ENCODE data around the gene MAB21L3. TPM values are rescaled to one million over a fixed set of nuclear protein-coding genes. Genes with fewer than 3 reads are reported as not detected.

The MAB21L3 gene
- total RNA-seq, 2 experiments from 2014 or later, result not detected

- no peak for ATAC-seq (ENCODE audit: poor library complexity)
- POLR2A ChIA-PET, result no interaction called here
- Mint-ChIP-seq H3K4me3 (no peak overlapping the region), H3K27ac (peak overlapping the region; percentile 10), H3K4me1 (ENCODE audit: low read depth) (peaks cover 36% of the 10 kb centered on the region), H3K9me3 (no peaks in the 10 kb centered on the region), H3K36me3 (ENCODE audit: low read depth) (no peaks in the 10 kb centered on the region), H3K27me3 (peaks cover 7% of the 10 kb centered on the region)
- no peak for TF ChIP-seq CTCF (IDR thresholded peaks at IDR 0.05)
- no peak overlapping the region for H3K27ac ChIP-seq (ENCODE audit: low read depth in 1 of 2, low read length in 2 of 2)
- no peaks in the 10 kb centered on the region for H3K9me3 ChIP-seq (ENCODE audit: control insufficient read depth in 1 of 2, insufficient read depth in 1 of 2, low read length in 2 of 2)
- peaks cover 23% of the 10 kb centered on the region for H3K4me1 ChIP-seq (ENCODE audit: insufficient read depth, low read length)
- no peak for DNase-seq
- H3K27me3 ChIP-seq (ENCODE audit: control insufficient read depth in 1 of 2, insufficient read depth in 2 of 2, low read length in 2 of 2), result peaks cover 0 to 5% of the 10 kb centered on the region in 2 experiments
- CTCF ChIA-PET, result interaction anchor here (2.9 kb wide), 1 partner anchor 11 kb away, joined by 10 read pairs; no protein-coding TSS in a partner anchor
- H3K36me3 ChIP-seq (ENCODE audit: insufficient read depth, low read length), result no peaks in the 10 kb centered on the region
- intact Hi-C loops (cut with DNase I, micrococcal nuclease), result no loop called here
- no peak overlapping the region for H3K4me3 ChIP-seq (ENCODE audit: low read length)
Observed at GRCh38 chr1:116127848-116128540, 16.8 kb downstream of the MAB21L3 start.

GRCh38 chr1:116128664-116129063, 17.5 kb downstream of the MAB21L3 start:
- Mint-ChIP-seq H3K27ac (peak overlapping the region; percentile 10), H3K4me3 (peak overlapping the region; percentile 48), H3K4me1 (ENCODE audit: low read depth) (peaks cover 36% of the 10 kb centered on the region), H3K9me3 (no peaks in the 10 kb centered on the region), H3K27me3 (peaks cover under 1% of the 10 kb centered on the region), H3K36me3 (ENCODE audit: low read depth) (no peaks in the 10 kb centered on the region)
- intact Hi-C loops (cut with DNase I, micrococcal nuclease), result no loop called here
- Histone ChIP-seq H3K4me1 (ENCODE audit: insufficient read depth, low read length) (peaks cover 23% of the 10 kb centered on the region), H3K4me3 (ENCODE audit: low read length) (no peak overlapping the region), H3K27me3 (ENCODE audit: control insufficient read depth in 1 of 2, insufficient read depth in 2 of 2, low read length in 2 of 2) (peaks cover 0 to 4% of the 10 kb centered on the region in 2 experiments), H3K36me3 (ENCODE audit: insufficient read depth, low read length) (no peaks in the 10 kb centered on the region), H3K9me3 (ENCODE audit: control insufficient read depth in 1 of 2, insufficient read depth in 1 of 2, low read length in 2 of 2) (no peaks in the 10 kb centered on the region), H3K27ac (ENCODE audit: low read depth in 1 of 2, low read length in 2 of 2) (no peak overlapping the region)
- TF ChIP-seq CTCF (IDR thresholded peaks at IDR 0.05), result no peak
- CTCF ChIA-PET, result interaction anchor here (2.9 kb wide), 1 partner anchor 10 kb away, joined by 10 read pairs; no protein-coding TSS in a partner anchor
- POLR2A ChIA-PET, result no interaction called here
- DNase-seq (peak in 4 of 14 experiments; percentile 11 to 32 (median 15)), ATAC-seq (ENCODE audit: poor library complexity) (peak; percentile 83)

- no peak overlapping the region for H3K27ac ChIP-seq (ENCODE audit: low read depth in 1 of 2, low read length in 2 of 2)
- H3K9me3 ChIP-seq (ENCODE audit: control insufficient read depth in 1 of 2, insufficient read depth in 1 of 2, low read length in 2 of 2), result no peaks in the 10 kb centered on the region
- CTCF ChIA-PET, result interaction anchor here (1.6 kb wide), 1 partner anchor 356 kb away, joined by 4 read pairs; no protein-coding TSS in a partner anchor
- ATAC-seq (ENCODE audit: poor library complexity) (no peak), DNase-seq (no peak)
- H3K27me3 ChIP-seq (ENCODE audit: control insufficient read depth in 1 of 2, insufficient read depth in 2 of 2, low read length in 2 of 2), result no peaks in the 10 kb centered on the region
- POLR2A ChIA-PET, result interaction anchor here (0.7 kb wide), 1 partner anchor 52 kb away, joined by 3 read pairs; no protein-coding TSS in a partner anchor
- H3K36me3 Mint-ChIP-seq (ENCODE audit: low read depth), result no peaks in the 10 kb centered on the region
- no peak overlapping the region for H3K4me3 Mint-ChIP-seq
- no peak for TF ChIP-seq CTCF (IDR thresholded peaks at IDR 0.05)
- peaks cover 4% of the 10 kb centered on the region for H3K27me3 Mint-ChIP-seq
- H3K4me1 ChIP-seq (ENCODE audit: insufficient read depth, low read length), result peaks cover 23% of the 10 kb centered on the region
- peaks cover 36% of the 10 kb centered on the region for H3K4me1 Mint-ChIP-seq (ENCODE audit: low read depth)
- H3K4me3 ChIP-seq (ENCODE audit: low read length), result no peak overlapping the region
- intact Hi-C loops (cut with DNase I, micrococcal nuclease), result no loop called here
- no peaks in the 10 kb centered on the region for H3K9me3 Mint-ChIP-seq
- no peaks in the 10 kb centered on the region for H3K36me3 ChIP-seq (ENCODE audit: insufficient read depth, low read length)
- H3K27ac Mint-ChIP-seq, result no peak overlapping the region
Observed at GRCh38 chr1:116129537-116129936, 18.3 kb downstream of the MAB21L3 start.

All from CD4-positive, alpha-beta T cell (primary cell).